SK-MEL-5 (cell line): ENCODE measurements around the gene GALNT18. TPM values are rescaled to one million over a fixed set of nuclear protein-coding genes. Genes with fewer than 3 reads are reported as not detected.

Experiments
- DNase-seq: peaks from one replicate; pipeline ENCODE4 v3.0.0-alpha.2; 2016; ENCODE audit warnings: low read depth, low spot score
- in situ Hi-C: cut with HindIII; loops from 2 replicates; pipeline ENCODE4 v1.10.0; 2016; ENCODE audit warnings: low sequenced_read_pairs, high pct_unique_total_duplicates, low pct_unique_long_range_greater_than_20kb
- total RNA-seq: library from RNA; depleted of rRNA; stranded (reverse); fragments of >200 nt; shearing (Covaris generic); gene quantifications from 2 replicates; pipeline ENCODE4 v1.2.3, GENCODE V29; 2014

GALNT18 gene
- total RNA-seq, 1 experiment from 2014 or later, result 3.4 TPM

- no peak for DNase-seq
- in situ Hi-C loops, result no loop called here
Observed at GRCh38 chr11:11445441-11446185, 176.2 kb downstream of the GALNT18 start.

- in situ Hi-C loops, result no loop called here
- DNase-seq, result no peak
Observed at GRCh38 chr11:11444804-11445131, 177.0 kb downstream of the GALNT18 start.

- DNase-seq, result no peak
- in situ Hi-C loops, result no loop called here
Observed at GRCh38 chr11:11444027-11444803, 177.6 kb downstream of the GALNT18 start.

- DNase-seq, result no peak
- in situ Hi-C loops, result no loop called here
Observed at GRCh38 chr11:11442791-11443190, 179.0 kb downstream of the GALNT18 start.

- no peak for DNase-seq
- in situ Hi-C loops, result no loop called here
Observed at GRCh38 chr11:11441516-11441915, 180.3 kb downstream of the GALNT18 start.

GRCh38 chr11:11441091-11441490, 180.7 kb downstream of the GALNT18 start:
- no peak for DNase-seq
- in situ Hi-C loops, result no loop called here

GRCh38 chr11:11440144-11440543, 181.7 kb downstream of the GALNT18 start:
- in situ Hi-C loops, result no loop called here
- DNase-seq, result no peak

- DNase-seq, result no peak
- in situ Hi-C loops, result no loop called here
Observed at GRCh38 chr11:11439591-11439990, 182.2 kb downstream of the GALNT18 start.

- no peak for DNase-seq
- in situ Hi-C loops, result no loop called here
Observed at GRCh38 chr11:11436715-11437313, 185.0 kb downstream of the GALNT18 start.

GRCh38 chr11:11435635-11436034, 186.2 kb downstream of the GALNT18 start:
- in situ Hi-C loops, result no loop called here
- DNase-seq, result no peak

GRCh38 chr11:11433960-11434359, 187.8 kb downstream of the GALNT18 start:
- no peak for DNase-seq
- in situ Hi-C loops, result no loop called here

- no peak for DNase-seq
- in situ Hi-C loops, result no loop called here
Observed at GRCh38 chr11:11432621-11433319, 189.0 kb downstream of the GALNT18 start.

- no peak for DNase-seq
- in situ Hi-C loops, result no loop called here
Observed at GRCh38 chr11:11430431-11430830, 191.4 kb downstream of the GALNT18 start.

GRCh38 chr11:11428714-11429113, 193.1 kb downstream of the GALNT18 start:
- DNase-seq, result no peak
- in situ Hi-C loops, result no loop called here

- in situ Hi-C loops, result no loop called here
- no peak for DNase-seq
Observed at GRCh38 chr11:11427542-11427941, 194.3 kb downstream of the GALNT18 start.

GRCh38 chr11:11427140-11427539, 194.7 kb downstream of the GALNT18 start:
- in situ Hi-C loops, result no loop called here
- no peak for DNase-seq

GRCh38 chr11:11426226-11426952, 195.4 kb downstream of the GALNT18 start:
- in situ Hi-C loops, result no loop called here
- no peak for DNase-seq

- in situ Hi-C loops, result no loop called here
Observed at GRCh38 chr11:11425806-11426205, 196.0 kb downstream of the GALNT18 start.

More at GRCh38 chr11:11425806-11426205, 196.0 kb downstream of the GALNT18 start:
- DNase-seq, result no peak
